Measurements from ENCODE around the gene IGSF6.

Gene IGSF6

GRCh38 chr16:21598701-21599121 is 53.7 kb downstream of the IGSF6 start:
- no peak for DNase-seq

- no peak for DNase-seq
These were observed 54.2 kb downstream of the IGSF6 start for GRCh38 chr16:21598206-21598605.

GRCh38 chr16:21597561-21598030 is 54.8 kb downstream of the IGSF6 start:
- DNase-seq, result no peak

GRCh38 chr16:21593530-21594289 is 58.7 kb downstream of the IGSF6 start:
- no peak for DNase-seq

- DNase-seq, result no peak
These were observed 60.2 kb downstream of the IGSF6 start for GRCh38 chr16:21592191-21592590.

GRCh38 chr16:21590796-21591195 is 61.6 kb downstream of the IGSF6 start:
- no peak for DNase-seq

GRCh38 chr16:21590287-21590686 is 62.1 kb downstream of the IGSF6 start:
- no peak for DNase-seq

GRCh38 chr16:21589551-21589950 is 62.9 kb downstream of the IGSF6 start:
- no peak for DNase-seq

All from CD4-positive, alpha-beta T cell treated with Interleukin-6 for 4 hours (primary cell).